ENCODE results near the gene BBOX1. TPM values are rescaled to one million over a fixed set of nuclear protein-coding genes. Genes with fewer than 3 reads are reported as not detected.

The BBOX1 gene
- polyA plus RNA-seq, 3 donors = not detected

GRCh38 chr11:27116684-27117083 lies 76.1 kb downstream of the BBOX1 start:
- H3K36me3 Mint-ChIP-seq = no peaks in the 10 kb centered on the region
- no peak overlapping the region for H3K27ac ChIP-seq (ENCODE audit: low read depth in 1 of 2, low read length in 2 of 2)
- no CpG with 5 or more reads among the region's 1 CpG for WGBS (ENCODE audit: insufficient coverage)
- no peak overlapping the region for H3K4me2 ChIP-seq (replicated peaks; ENCODE audit: extremely low read depth, low read length, poor library complexity, severe bottlenecking)
- no peaks in the 10 kb centered on the region for H3K9me3 Mint-ChIP-seq
- H3K9me3 ChIP-seq (replicated peaks in 1 of 2; ENCODE audit: control insufficient read depth in 1 of 2, insufficient read depth in 1 of 2, low read length in 2 of 2) = no peaks in the 10 kb centered on the region
- no peaks in the 10 kb centered on the region for H3K4me1 Mint-ChIP-seq
- no peak for TF ChIP-seq CTCF (IDR thresholded peaks at IDR 0.05)
- intact Hi-C loops (cut with micrococcal nuclease) = no loop called here
- no peak overlapping the region for H3K4me3 ChIP-seq (replicated peaks in 1 of 3; ENCODE audit: low read depth in 2 of 3, low read length in 3 of 3)
- H3K9ac ChIP-seq (ENCODE audit: insufficient read depth, low read length, poor library complexity, severe bottlenecking) = no peak overlapping the region
- H3K27ac Mint-ChIP-seq = no peak overlapping the region
- no peak overlapping the region for H3K4me3 Mint-ChIP-seq
- no peak overlapping the region for H2AFZ ChIP-seq (ENCODE audit: insufficient read depth, low read depth, low read length, poor library complexity, severe bottlenecking)
- no peaks in the 10 kb centered on the region for H3K27me3 Mint-ChIP-seq (ENCODE audit: low read depth in 3 of 3)
- no peak for DNase-seq
- H3K4me1 ChIP-seq (ENCODE audit: control insufficient read depth in 1 of 2, insufficient read depth in 2 of 2, low read length in 2 of 2) = no peaks in the 10 kb centered on the region
- H3K27me3 ChIP-seq (ENCODE audit: control insufficient read depth in 2 of 2, insufficient read depth in 2 of 2, low read length in 2 of 2) = no peaks in the 10 kb centered on the region
- H3K36me3 ChIP-seq (replicated peaks in 1 of 2; ENCODE audit: control insufficient read depth in 1 of 2, insufficient read depth in 2 of 2, low read length in 2 of 2) = no peaks in the 10 kb centered on the region
- H3K79me2 ChIP-seq (ENCODE audit: insufficient read depth, low read length) = no peaks in the 10 kb centered on the region
- H4K20me1 ChIP-seq (ENCODE audit: insufficient read depth, low read length) = no peaks in the 10 kb centered on the region

- Histone ChIP-seq H3K4me2 (replicated peaks; ENCODE audit: extremely low read depth, low read length, poor library complexity, severe bottlenecking) (no peak overlapping the region), H4K20me1 (ENCODE audit: insufficient read depth, low read length) (no peaks in the 10 kb centered on the region), H3K79me2 (ENCODE audit: insufficient read depth, low read length) (no peaks in the 10 kb centered on the region), H3K9me3 (replicated peaks in 1 of 2; ENCODE audit: control insufficient read depth in 1 of 2, insufficient read depth in 1 of 2, low read length in 2 of 2) (no peaks in the 10 kb centered on the region), H3K36me3 (replicated peaks in 1 of 2; ENCODE audit: control insufficient read depth in 1 of 2, insufficient read depth in 2 of 2, low read length in 2 of 2) (no peaks in the 10 kb centered on the region), H3K27ac (ENCODE audit: low read depth in 1 of 2, low read length in 2 of 2) (no peak overlapping the region), H3K27me3 (ENCODE audit: control insufficient read depth in 2 of 2, insufficient read depth in 2 of 2, low read length in 2 of 2) (no peaks in the 10 kb centered on the region), H3K4me1 (ENCODE audit: control insufficient read depth in 1 of 2, insufficient read depth in 2 of 2, low read length in 2 of 2) (no peaks in the 10 kb centered on the region), H3K4me3 (replicated peaks in 1 of 3; ENCODE audit: low read depth in 2 of 3, low read length in 3 of 3) (no peak overlapping the region), H2AFZ (ENCODE audit: insufficient read depth, low read depth, low read length, poor library complexity, severe bottlenecking) (no peak overlapping the region), H3K9ac (ENCODE audit: insufficient read depth, low read length, poor library complexity, severe bottlenecking) (no peak overlapping the region)
- no peak overlapping the region for H3K4me3 Mint-ChIP-seq
- no peaks in the 10 kb centered on the region for H3K4me1 Mint-ChIP-seq
- H3K27me3 Mint-ChIP-seq (ENCODE audit: low read depth in 3 of 3) = no peaks in the 10 kb centered on the region
- no peak for DNase-seq
- H3K9me3 Mint-ChIP-seq = no peaks in the 10 kb centered on the region
- no peak for TF ChIP-seq CTCF (IDR thresholded peaks at IDR 0.05)
- H3K36me3 Mint-ChIP-seq = no peaks in the 10 kb centered on the region
- H3K27ac Mint-ChIP-seq = no peak overlapping the region
- 100% methylated on average over 1 of the region's 2 CpGs for WGBS (ENCODE audit: insufficient coverage)
- intact Hi-C loops (cut with micrococcal nuclease) = no loop called here
Measured at GRCh38 chr11:27118371-27118770, 77.8 kb downstream of the BBOX1 start.

All from CD14-positive monocyte (primary cell).